Mucosa of descending colon (tissue), 3 donors: Measurements from ENCODE around the gene ATG16L1. TPM values are rescaled to one million over a fixed set of nuclear protein-coding genes. Genes with fewer than 3 reads are reported as not detected.

Experiments used
- ATAC-seq: fragments of 200-7000 bp; cut with Tn5 transposase; one replicate; pipeline ENCODE4 v1.9.1; 2020; ENCODE audit warnings: mild to moderate bottlenecking, moderate library complexity
- DNase-seq, 3 donors: peaks; one replicate each; pipeline ENCODE4 v3.0.0-alpha.2; 2020
- H3K36me3 ChIP-seq: fragments of 200-600 bp; one replicate; pipeline ENCODE4 v1.8.0; 2021; ENCODE audit warnings: low read depth, mild to moderate bottlenecking
- H3K4me1 ChIP-seq: fragments of 200-600 bp; one replicate; pipeline ENCODE4 v1.8.0; 2021; ENCODE audit warnings: low read depth, mild to moderate bottlenecking
- H3K4me3 ChIP-seq: fragments of 200-600 bp; one replicate; pipeline ENCODE4 v1.8.0; 2021; ENCODE audit warnings: mild to moderate bottlenecking
- H3K9me3 ChIP-seq: fragments of 200-600 bp; one replicate; pipeline ENCODE4 v1.8.0; 2021; ENCODE audit warnings: mild to moderate bottlenecking
- intact Hi-C, 2 donors: fragments of 100-400 bp; cut with DNase I in 1 of 2; cut with micrococcal nuclease in 1 of 2; formaldehyde crosslinking; loops; one replicate each; pipeline versions ENCODE4 v1.11.0 to v1.11.1; 2022; cut with DNase I, micrococcal nuclease
- total RNA-seq, 3 donors: library from RNA; stranded (reverse); fragmentation: NEBNext Ultra II Directional in 2 of 3; extraction: Animal tissue kit (Norgen Biotek cat#: 25700) in 2 of 3; gene quantifications; one replicate each; pipeline versions ENCODE4 v1.2.1 to v1.2.4, GENCODE V29; 2021 to 2023
- TF ChIP-seq, protein P1 (sequence below): fragments of 200-600 bp; IDR thresholded peaks from one replicate; pipeline ENCODE4 v1.8.0; 2022; ENCODE audit warnings: antibody characterized with exemption, mild to moderate bottlenecking
- donor health status: DM: no; HTN: no; CAD: no; lungs with moderate emphysema.
- donor health status: DM: no; HTN: no; CAD: no.
- donor health status: DM: no; HTN: yes; CAD: no.

The ATG16L1 gene
- total RNA-seq, 3 donors from 2014 or later, result 29.5 to 42.9 (median 36.0) TPM

DNA sequence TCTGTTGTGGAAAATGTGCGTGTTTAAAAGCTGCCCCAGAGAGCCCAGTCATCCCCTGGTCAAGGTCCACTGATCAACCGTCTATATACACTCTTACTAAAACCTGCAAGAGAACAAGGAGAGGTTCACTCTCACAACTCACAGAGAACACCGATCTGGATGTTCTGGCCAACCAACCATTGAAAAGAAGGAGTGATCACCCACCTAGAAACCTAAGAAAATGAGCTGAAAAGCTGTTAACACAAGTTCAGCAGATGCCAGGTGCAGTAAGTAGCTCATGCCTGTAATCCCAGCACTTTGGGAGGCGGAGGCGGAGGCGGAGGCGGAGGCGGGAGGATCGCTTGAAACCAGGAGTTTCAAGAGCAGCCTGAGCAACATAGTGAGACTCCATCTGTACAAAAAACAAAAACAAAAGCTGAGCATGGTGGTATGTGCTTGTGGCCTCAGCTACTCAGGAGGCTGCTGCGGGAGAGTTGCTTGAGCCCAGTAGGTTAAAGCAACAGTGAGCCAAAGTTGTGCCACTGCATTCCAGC lies 14.5 kb downstream of the ATG16L1 start:
- TF ChIP-seq, protein P1, sequence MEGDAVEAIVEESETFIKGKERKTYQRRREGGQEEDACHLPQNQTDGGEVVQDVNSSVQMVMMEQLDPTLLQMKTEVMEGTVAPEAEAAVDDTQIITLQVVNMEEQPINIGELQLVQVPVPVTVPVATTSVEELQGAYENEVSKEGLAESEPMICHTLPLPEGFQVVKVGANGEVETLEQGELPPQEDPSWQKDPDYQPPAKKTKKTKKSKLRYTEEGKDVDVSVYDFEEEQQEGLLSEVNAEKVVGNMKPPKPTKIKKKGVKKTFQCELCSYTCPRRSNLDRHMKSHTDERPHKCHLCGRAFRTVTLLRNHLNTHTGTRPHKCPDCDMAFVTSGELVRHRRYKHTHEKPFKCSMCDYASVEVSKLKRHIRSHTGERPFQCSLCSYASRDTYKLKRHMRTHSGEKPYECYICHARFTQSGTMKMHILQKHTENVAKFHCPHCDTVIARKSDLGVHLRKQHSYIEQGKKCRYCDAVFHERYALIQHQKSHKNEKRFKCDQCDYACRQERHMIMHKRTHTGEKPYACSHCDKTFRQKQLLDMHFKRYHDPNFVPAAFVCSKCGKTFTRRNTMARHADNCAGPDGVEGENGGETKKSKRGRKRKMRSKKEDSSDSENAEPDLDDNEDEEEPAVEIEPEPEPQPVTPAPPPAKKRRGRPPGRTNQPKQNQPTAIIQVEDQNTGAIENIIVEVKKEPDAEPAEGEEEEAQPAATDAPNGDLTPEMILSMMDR, result no peak
- Histone ChIP-seq H3K4me3 (no peak overlapping the region), H3K9me3 (no peaks in the 10 kb centered on the region), H3K4me1 (no peaks in the 10 kb centered on the region), H3K36me3 (peaks cover 30% of the 10 kb centered on the region)
- ATAC-seq, result no peak
- DNase-seq, result no peak
- intact Hi-C loops, result loop anchor here in 1 of 2 donors (10.0 kb wide), 1 partner anchor 421 kb away; no protein-coding TSS in a partner anchor

DNA sequence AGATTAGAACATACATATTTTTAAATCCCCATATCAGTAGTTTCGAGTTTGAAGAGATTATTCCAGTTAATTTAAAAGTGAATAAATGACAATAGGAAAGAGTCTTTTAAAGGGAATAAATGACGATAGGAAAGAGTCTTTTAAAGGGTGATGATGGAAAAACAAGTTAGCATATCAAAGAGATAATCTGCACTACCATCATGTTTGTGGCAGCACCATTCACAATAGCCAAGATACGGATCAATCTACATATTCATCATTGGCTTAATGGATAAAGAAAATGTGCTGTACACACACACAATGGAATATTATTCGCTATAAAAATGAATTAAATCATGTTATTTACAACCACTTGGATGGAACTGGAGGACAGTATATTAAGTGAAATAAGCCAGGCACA lies 15.0 kb downstream of the ATG16L1 start:
- H3K36me3 ChIP-seq, result peaks cover 30% of the 10 kb centered on the region
- intact Hi-C loops, result loop anchor here in 1 of 2 donors (10.0 kb wide), 1 partner anchor 422 kb away; no protein-coding TSS in a partner anchor
- H3K9me3 ChIP-seq, result no peaks in the 10 kb centered on the region
- DNase-seq, result no peak
- H3K4me3 ChIP-seq, result no peak overlapping the region
- ATAC-seq, result no peak
- TF ChIP-seq, protein P1, result no peak
- H3K4me1 ChIP-seq, result no peaks in the 10 kb centered on the region

DNA sequence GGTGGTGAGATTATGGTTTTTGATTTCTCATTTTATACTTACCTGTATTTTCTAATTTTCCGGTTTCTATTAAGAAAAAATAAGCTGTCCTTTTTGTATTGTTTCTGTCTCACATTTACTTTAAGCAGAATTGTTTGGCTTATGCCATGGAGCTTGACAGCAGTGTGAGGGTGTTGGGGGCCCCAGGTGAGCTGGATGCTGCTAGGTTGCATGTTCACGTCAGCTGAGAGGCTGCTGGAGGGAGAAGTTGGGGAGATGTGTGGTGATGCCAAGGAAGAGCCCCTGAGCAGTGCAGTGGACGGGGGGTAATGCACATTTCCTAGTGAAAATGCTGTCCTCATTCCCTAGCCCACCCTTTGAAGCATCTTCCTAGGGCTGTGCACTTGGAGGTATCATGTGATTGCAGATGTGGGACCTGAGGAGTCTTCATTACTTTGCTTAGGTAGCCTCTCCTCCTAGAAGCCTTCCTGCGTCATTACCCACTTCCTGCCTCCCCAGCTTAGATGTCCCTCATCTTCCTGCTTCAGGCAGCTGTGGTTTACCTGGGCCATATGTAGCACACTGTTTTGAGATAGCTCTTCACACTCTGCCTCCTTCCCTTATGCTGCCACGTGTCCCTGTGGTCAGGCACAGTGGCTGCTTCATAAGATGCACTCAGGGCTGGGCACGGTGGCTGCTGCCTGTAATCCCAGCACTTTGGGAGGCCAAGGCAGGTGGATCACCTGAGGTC lies 16.2 kb downstream of the ATG16L1 start:
- Histone ChIP-seq H3K4me3 (no peak overlapping the region), H3K9me3 (no peaks in the 10 kb centered on the region), H3K4me1 (no peaks in the 10 kb centered on the region), H3K36me3 (peaks cover 23% of the 10 kb centered on the region)
- peak; percentile 94 for ATAC-seq
- DNase-seq, result peak; percentile 49 to 65 (median 63)
- intact Hi-C loops, result loop anchor here in 1 of 2 donors (10.0 kb wide), 1 partner anchor 423 kb away; no protein-coding TSS in a partner anchor
- TF ChIP-seq, protein P1, result no peak

DNA sequence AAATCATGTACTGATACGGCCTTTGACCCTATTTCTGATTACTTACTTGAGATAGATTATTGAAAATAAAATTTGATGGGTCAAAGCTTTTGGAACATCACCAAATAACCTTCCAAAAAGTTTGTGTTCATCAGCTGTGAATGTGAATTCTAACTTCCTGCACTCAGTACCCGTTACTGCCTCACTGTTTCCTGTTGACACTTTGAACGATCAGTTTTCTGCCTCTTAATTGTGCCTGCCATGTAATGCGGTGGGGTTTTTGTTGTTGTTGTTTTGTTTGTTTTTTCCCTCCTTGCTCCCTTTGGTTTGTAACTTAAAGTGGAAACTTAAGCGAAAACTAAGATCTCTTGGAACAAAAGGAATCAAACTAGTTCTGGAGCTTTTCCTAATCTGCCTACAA lies 18.9 kb downstream of the ATG16L1 start:
- Histone ChIP-seq H3K9me3 (no peaks in the 10 kb centered on the region), H3K4me1 (no peaks in the 10 kb centered on the region), H3K36me3 (peaks cover 24% of the 10 kb centered on the region), H3K4me3 (no peak overlapping the region)
- intact Hi-C loops, result no loop called here
- DNase-seq (no peak), ATAC-seq (no peak)
- TF ChIP-seq, protein P1, result no peak

DNA sequence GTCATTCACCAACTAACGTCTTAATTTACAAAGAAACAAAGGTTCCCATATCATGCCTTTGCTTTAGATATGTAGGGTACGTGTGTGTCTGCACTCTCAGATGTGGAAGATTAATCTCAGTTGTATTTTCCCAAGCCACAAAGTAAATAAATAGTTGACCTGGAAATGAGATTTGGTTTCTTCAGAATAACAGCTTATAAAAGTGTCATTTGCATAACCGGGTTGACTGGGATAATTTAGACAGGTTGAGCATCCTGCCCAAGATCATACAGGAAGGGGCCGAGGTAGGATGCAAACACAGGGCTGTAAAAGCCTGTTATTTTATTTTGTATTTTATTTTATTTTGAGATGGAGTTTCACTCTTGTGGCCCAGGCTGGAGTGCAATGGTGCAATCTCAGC lies 19.5 kb downstream of the ATG16L1 start:
- no peak overlapping the region for H3K4me3 ChIP-seq
- no peaks in the 10 kb centered on the region for H3K4me1 ChIP-seq
- H3K9me3 ChIP-seq, result no peaks in the 10 kb centered on the region
- DNase-seq (no peak), ATAC-seq (no peak)
- peaks cover 18% of the 10 kb centered on the region for H3K36me3 ChIP-seq
- intact Hi-C loops, result no loop called here
- TF ChIP-seq, protein P1, result no peak
